Mammary epithelial cell (primary cell): ENCODE measurements around the gene CXorf49B.
"Not testable (repeated sequence)": the region's sequence is repeated elsewhere in the genome, so short reads cannot be mapped to it uniquely, and the experiment has no call there.

ENCODE experiments used
- CTCF ChIP-seq, 2 donors: IDR thresholded peaks in 1 of 2; conservative IDR thresholded peaks in 1 of 2; 2 replicates each; pipeline ENCODE4 v1.5.1; 2011 to 2012; ENCODE audit warnings: inconsistent platforms in 2 of 2, low read length in 2 of 2, mild to moderate bottlenecking in 2 of 2, control low read depth in 1 of 2, low read depth in 1 of 2; ENCODE audit not compliant: insufficient read depth in 1 of 2; ENCODE audit errors: extremely low read depth in 1 of 2
- EZH2 ChIP-seq: IDR thresholded peaks from 2 replicates; pipeline ENCODE4 v1.6.1; 2012; ENCODE audit warnings: low read length, inconsistent platforms, borderline replicate concordance

- not testable (repeated sequence) for TF ChIP-seq CTCF (conservative IDR thresholded peaks at IDR 0.05 in 1 of 2, IDR thresholded peaks at IDR 0.05 in 1 of 2; ENCODE audit: extremely low read depth in 1 of 2, insufficient read depth in 1 of 2, low read depth in 1 of 2, low read length in 2 of 2); EZH2
Observed at GRCh38 chrX:71720289-71720886, 42.8 kb upstream of the CXorf49B start.
